GM10248 (cell line): ENCODE measurements around the gene AATF.
"Not testable (repeated sequence)": the region's sequence is repeated elsewhere in the genome, so short reads cannot be mapped to it uniquely, and the experiment has no call there.

ENCODE experiments used
- CTCF ChIA-PET: fragments of 300-600 bp; sonication (Branson Sonifier 250); formaldehyde crosslinking; extraction: SDS; loops from one replicate; lab custom pipeline; 2021; ENCODE audit warnings: antibody characterized with exemption; lab: Yijun Ruan, JAX
- POLR2A ChIA-PET: fragments of 350-650 bp; sonication (Branson Sonifier 250); formaldehyde crosslinking; extraction: SDS; loops from one replicate; lab custom pipeline; 2020; ENCODE audit warnings: antibody characterized with exemption; lab: Yijun Ruan, JAX
- DNase-seq: peaks from one replicate; pipeline ENCODE4 v3.0.0; 2012; ENCODE audit errors: extremely low spot score
- TF ChIP-seq, protein P1 (sequence below): IDR thresholded peaks from 2 replicates; pipeline ENCODE4 v1.5.1; 2012; ENCODE audit warnings: mild to moderate bottlenecking, low read depth; ENCODE audit errors: extremely low read depth, missing control alignments, control extremely low read depth

The AATF gene

DNA sequence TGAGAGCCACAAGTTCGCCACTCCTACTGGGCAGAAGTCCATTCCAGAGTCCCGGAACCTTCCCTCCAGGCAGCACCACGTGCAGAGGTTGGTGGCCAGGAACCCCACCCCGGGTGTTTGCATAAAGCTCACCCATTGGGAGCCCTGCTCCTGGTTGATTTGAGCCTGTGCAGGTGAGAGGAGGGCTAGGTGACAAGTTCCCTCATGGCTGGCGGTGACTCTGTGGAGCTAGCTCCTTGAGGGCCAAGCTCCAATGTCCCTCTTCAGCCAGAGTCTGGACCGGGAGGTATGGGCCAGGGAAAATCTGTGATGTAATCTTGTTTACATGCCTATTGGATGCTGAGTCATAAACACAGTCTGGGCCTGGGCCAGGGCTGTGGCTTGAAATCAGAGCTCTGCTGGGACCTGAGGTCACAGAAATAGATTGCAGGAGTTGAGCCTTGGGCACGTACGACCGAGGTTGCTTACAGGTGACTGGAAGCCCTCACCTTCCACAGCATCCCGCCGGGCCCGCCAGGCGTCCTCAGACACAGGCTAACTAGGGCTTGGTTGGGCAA lies 118.9 kb downstream of the AATF start:
- no peak for DNase-seq
- TF ChIP-seq, protein P1, sequence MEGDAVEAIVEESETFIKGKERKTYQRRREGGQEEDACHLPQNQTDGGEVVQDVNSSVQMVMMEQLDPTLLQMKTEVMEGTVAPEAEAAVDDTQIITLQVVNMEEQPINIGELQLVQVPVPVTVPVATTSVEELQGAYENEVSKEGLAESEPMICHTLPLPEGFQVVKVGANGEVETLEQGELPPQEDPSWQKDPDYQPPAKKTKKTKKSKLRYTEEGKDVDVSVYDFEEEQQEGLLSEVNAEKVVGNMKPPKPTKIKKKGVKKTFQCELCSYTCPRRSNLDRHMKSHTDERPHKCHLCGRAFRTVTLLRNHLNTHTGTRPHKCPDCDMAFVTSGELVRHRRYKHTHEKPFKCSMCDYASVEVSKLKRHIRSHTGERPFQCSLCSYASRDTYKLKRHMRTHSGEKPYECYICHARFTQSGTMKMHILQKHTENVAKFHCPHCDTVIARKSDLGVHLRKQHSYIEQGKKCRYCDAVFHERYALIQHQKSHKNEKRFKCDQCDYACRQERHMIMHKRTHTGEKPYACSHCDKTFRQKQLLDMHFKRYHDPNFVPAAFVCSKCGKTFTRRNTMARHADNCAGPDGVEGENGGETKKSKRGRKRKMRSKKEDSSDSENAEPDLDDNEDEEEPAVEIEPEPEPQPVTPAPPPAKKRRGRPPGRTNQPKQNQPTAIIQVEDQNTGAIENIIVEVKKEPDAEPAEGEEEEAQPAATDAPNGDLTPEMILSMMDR = no peak
- ChIA-PET POLR2A (no interaction called here), CTCF (interaction anchor here (1.2 to 3.9 kb wide), 5 partner anchors 11 to 167 kb away, joined by 3 to 17 read pairs (median 4); no protein-coding TSS in a partner anchor)

- TF ChIP-seq, protein P1 = no peak
- DNase-seq = no peak
- ChIA-PET POLR2A (no interaction called here), CTCF (interaction anchor here (1.2 to 3.9 kb wide), 5 partner anchors 12 to 167 kb away, joined by 3 to 17 read pairs (median 4); no protein-coding TSS in a partner anchor)
Measured at GRCh38 chr17:37068266-37068665, 119.5 kb downstream of the AATF start.

- POLR2A ChIA-PET = no interaction called here
- CTCF ChIA-PET = interaction anchor here (3.9 kb wide), 1 partner anchor 21 kb away, joined by 17 read pairs; no protein-coding TSS in a partner anchor
Measured at GRCh38 chr17:37069087-37069486, 120.3 kb downstream of the AATF start.

GRCh38 chr17:37073464-37073863 lies 124.7 kb downstream of the AATF start:
- CTCF ChIA-PET = interaction anchor here (1.9 kb wide), 1 partner anchor 26 kb away, joined by 6 read pairs; no protein-coding TSS in a partner anchor
- POLR2A ChIA-PET = interaction anchor here (0.6 kb wide), 1 partner anchor 316 kb away, joined by 3 read pairs; no protein-coding TSS in a partner anchor
- not testable (repeated sequence) for DNase-seq

More at GRCh38 chr17:37069087-37069486, 120.3 kb downstream of the AATF start:
- DNase-seq = no peak
- TF ChIP-seq, protein P1 = no peak

DNA sequence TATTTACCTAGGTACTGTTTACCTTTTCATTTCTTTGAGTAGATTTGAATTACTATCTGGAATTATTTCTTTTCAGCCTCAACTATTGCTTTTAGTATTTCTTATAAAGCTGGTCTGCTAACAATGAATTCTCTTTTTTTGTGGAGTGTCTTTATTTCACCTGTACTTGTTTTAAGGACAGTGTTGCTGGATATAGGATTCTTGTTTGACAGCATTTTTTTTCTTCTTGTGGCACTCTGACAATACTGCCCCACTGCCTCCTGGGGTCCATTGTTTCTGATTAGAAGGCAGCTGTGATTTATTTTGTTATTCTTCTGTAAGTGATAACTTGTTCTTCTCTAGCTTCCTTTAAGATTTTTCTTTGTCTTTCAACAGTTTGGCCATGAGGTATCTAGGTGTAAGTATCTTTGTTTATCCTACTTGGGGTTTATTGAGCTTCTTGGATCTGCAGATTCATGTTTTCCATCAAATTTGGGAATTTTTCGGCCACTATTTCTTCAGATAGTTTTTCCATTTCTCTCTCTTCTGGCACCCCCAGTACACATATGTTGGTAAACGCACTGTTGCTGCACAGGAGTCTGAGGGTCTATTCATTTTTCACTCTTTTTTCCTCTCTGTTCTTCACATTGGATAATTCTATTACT lies 130.4 kb downstream of the AATF start:
- CTCF ChIA-PET = interaction anchor here (1.2 kb wide), 1 partner anchor 31 kb away, joined by 3 read pairs; no protein-coding TSS in a partner anchor
- POLR2A ChIA-PET = no interaction called here
- no peak for DNase-seq
- TF ChIP-seq, protein P1 = no peak

- no peak for DNase-seq
- POLR2A ChIA-PET = no interaction called here
- CTCF ChIA-PET = interaction anchor here (1.2 kb wide), 1 partner anchor 32 kb away, joined by 3 read pairs; no protein-coding TSS in a partner anchor
- TF ChIP-seq, protein P1 = no peak
Measured at GRCh38 chr17:37079735-37080134, 131.0 kb downstream of the AATF start.

- POLR2A ChIA-PET = no interaction called here
- CTCF ChIA-PET = no interaction called here
- TF ChIP-seq, protein P1 = no peak
- no peak for DNase-seq
Measured at GRCh38 chr17:37081287-37081686, 132.5 kb downstream of the AATF start.
